GM12891 (cell line): ENCODE measurements around the gene OTOG.
"Not testable (repeated sequence)": the region's sequence is repeated elsewhere in the genome, so short reads cannot be mapped to it uniquely, and the experiment has no call there.

Experiments used
- DNase-seq: peaks from one replicate; pipeline ENCODE4 v3.0.0; 2011; ENCODE audit warnings: low spot score; ENCODE audit not compliant: insufficient read length
- FAIRE-seq: peaks from 2 replicates; lab custom pipeline; 2011; peaks lifted over from hg19 to GRCh38; lab: Jason Lieb, UNC
- PAX5 ChIP-seq: IDR thresholded peaks from 2 replicates; pipeline ENCODE4 v1.6.1; 2011; ENCODE audit warnings: low read length, moderate library complexity, mild to moderate bottlenecking; ENCODE audit not compliant: insufficient read depth, severe bottlenecking
- POLR2A ChIP-seq: IDR thresholded peaks from 2 replicates; pipeline ENCODE4 v1.6.1; 2011; ENCODE audit warnings: low read depth, low read length, control low read depth
- POLR2AphosphoS5 ChIP-seq: IDR thresholded peaks from 2 replicates; pipeline ENCODE4 v1.6.1; 2011; ENCODE audit warnings: low read depth, low read length, control low read depth
- POU2F2 ChIP-seq: IDR thresholded peaks from 2 replicates; pipeline ENCODE4 v1.6.1; 2011; ENCODE audit warnings: low read depth, mild to moderate bottlenecking, control low read depth, low read length, moderate library complexity
- SPI1 ChIP-seq: IDR thresholded peaks from 2 replicates; pipeline ENCODE4 v1.6.1; 2011; ENCODE audit warnings: low read depth, low read length, control low read depth
- TAF1 ChIP-seq: IDR thresholded peaks from 2 replicates; pipeline ENCODE4 v1.6.1; 2011; ENCODE audit warnings: low read depth, low read length, control low read depth

OTOG gene

DNA sequence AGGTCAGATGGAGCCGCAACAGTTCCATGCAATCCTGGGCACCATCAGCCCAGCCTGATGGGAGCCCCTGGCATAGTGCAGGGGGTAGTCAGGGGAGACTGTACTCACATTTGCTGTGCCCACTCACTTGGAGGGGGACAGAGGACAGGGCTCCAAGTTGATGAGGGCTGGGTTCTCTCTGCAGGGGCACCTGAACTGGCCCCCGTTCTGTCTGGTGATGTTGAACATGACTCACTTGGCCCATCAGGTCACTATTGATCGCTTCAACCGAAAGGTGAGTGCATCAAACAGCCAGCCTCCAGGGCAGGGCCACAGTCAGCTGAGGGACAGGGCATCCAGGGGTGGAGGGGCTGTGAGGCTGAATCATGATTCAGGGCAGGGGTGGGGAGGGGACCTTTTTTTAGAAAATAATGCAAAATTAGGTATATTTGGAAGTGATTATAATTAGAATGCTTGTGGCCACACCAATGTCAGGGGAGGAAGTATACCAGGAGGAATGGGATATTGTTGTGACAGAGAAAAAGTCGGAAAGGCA, 66.4 kb downstream of the OTOG start:
- FAIRE-seq (no peak), DNase-seq (no peak)
- no peak for TF ChIP-seq POLR2A
- no peak for TF ChIP-seq TAF1
- no peak for TF ChIP-seq PAX5
- TF ChIP-seq SPI1, result no peak
- TF ChIP-seq POLR2AphosphoS5, result no peak
- no peak for TF ChIP-seq POU2F2

DNA sequence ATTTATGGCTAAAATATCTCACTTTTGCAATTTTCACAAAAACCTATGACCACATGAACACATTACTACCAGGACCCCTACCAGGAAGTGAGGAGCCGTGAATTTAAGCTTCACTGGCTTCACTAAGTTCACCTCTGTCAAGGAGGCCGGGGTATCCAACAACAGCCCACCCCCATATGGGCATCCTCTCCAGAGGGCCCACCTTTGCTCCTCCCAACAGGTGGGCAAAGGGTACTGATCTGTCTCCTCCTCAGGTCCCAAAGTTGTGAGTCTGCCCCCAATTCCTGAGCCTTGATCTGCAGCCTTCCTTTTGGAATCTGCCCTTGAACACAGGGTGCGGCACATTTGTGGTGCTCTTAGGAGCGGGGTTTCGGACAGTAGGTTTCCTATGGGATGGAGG, 66.9 kb downstream of the OTOG start:
- no peak for FAIRE-seq

DNA sequence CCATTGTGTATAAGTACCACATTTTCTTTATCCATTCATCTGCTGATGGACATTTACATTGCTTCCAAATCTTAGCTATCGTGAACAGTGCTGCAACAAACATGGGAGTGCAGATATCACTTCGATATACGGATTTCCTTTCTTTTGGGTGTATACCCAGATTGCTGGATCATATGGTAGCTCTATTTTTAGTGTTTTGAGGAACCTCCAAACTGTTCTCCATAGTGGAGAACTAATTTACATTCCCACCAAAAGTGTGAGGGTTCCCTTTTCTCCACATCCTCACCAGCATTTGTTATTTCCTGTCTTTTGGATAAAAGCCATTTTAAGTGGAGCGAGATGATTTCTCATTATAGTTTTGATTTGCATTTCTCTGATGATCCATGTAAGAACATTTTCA, 75.7 kb downstream of the OTOG start:
- not testable (repeated sequence) for FAIRE-seq, DNase-seq

More for the DNA sequence above, 66.9 kb downstream of the OTOG start:
- no peak for TF ChIP-seq TAF1
- no peak for TF ChIP-seq SPI1
- TF ChIP-seq POLR2A, result no peak
- no peak for TF ChIP-seq PAX5
- no peak for TF ChIP-seq POU2F2
- TF ChIP-seq POLR2AphosphoS5, result no peak
- no peak for DNase-seq

DNA sequence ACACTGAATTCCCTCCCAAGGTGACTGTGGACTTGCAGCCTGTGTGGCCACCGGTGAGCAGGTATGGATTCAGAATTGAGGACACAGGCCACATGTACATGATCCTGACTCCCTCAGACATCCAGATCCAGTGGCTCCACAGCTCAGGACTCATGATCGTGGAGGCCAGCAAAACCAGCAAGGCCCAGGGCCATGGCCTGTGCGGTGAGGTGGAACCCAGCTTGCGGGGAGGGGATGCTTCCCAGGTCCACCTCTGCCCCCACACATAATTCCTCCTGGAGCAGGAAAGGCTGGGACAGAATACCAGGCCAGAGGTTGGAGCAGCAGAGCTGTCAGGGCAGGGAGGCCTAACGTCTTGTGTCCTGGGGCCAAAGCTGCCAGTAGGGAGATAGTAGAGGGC, 82.1 kb downstream of the OTOG start:
- no peak for TF ChIP-seq TAF1
- DNase-seq (no peak), FAIRE-seq (no peak)

DNA sequence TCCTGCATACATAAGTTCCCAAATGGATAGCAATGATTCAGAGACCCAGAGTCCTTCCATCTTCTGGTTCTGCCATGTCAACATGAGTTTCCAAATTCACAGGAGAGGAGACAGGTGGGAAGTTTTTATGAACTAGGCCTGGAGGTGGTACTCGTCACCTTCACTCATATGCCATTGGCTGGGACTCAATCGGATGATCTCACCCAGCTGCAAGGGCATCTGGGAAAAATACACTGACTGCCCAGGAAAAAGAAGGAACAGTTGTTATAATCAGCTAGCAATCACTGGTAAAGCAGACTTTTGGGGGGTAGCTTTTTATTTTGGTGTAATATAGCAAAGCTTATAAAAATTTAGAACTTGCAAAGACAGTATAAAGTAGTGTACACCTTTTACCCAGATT, 83.9 kb downstream of the OTOG start:
- no peak for DNase-seq
- FAIRE-seq, result no peak
- TF ChIP-seq TAF1 (no peak), PAX5 (no peak), POU2F2 (no peak), SPI1 (no peak), POLR2AphosphoS5 (no peak), POLR2A (no peak)

DNA sequence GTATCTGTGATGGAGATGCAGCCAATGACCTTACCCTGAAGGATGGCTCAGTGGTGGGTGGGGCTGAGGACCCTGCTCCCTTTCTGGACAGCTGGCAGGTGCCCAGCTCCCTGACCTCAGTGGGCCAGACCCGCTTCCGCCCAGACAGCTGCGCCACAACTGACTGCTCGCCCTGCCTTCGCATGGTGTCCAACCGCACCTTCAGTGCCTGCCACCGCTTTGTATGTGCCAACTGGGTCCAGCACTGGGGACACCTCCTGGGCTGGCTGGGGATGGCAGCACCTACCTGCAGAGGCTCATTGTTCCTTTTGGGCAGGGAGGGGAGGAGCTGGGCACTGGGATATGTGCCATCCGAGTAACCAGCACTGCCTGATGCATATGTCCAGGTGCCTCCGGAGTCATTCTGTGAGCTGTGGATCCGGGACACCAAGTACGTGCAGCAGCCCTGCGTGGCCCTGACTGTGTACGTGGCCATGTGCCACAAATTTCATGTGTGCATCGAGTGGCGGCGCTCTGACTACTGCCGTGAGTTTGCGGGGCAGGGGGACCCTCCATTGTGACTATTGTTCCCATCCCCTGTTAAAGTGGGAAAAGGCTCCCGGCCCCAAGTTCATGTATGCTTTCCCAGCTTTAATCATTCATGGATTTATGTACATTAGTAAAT, 84.8 kb downstream of the OTOG start:
- TF ChIP-seq PAX5, result no peak
- TF ChIP-seq POLR2AphosphoS5, result no peak
- TF ChIP-seq POU2F2, result no peak
- TF ChIP-seq TAF1, result no peak
- no peak for TF ChIP-seq SPI1
- TF ChIP-seq POLR2A, result no peak
- DNase-seq (no peak), FAIRE-seq (no peak)

DNA sequence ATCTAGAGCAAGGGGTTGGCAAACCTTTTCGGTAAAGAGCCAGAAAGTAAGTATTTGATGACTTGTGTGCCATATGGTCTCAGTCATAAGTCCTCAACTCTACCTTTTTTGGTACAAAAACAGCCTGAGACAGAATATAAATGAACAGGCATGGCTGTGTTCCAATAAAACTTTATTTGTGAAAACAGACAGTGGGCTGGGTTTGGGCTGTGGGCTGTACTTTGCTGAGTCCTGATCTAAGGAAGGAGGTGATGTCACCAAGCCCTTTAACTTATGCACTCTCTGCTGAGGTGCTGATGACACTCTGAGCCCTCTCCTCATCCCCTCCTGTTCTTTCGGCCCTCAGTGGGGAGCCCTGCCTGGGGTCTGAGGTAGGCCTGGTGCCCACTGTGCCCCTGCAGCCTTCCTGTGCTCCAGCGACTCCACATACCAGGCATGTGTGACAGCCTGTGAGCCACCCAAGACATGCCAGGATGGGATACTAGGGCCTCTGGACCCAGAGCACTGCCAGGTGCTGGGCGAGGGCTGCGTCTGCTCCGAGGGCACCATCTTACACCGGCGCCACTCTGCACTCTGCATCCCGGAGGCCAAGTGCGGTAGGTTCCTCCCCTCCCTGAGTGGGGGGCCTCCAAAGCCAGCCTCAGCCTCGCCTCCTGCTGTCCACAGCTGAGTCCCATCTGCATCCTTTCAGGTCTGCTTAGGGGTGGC, 86.4 kb downstream of the OTOG start:
- DNase-seq, result no peak
- no peak for FAIRE-seq
- TF ChIP-seq TAF1, result no peak
- TF ChIP-seq PAX5, result no peak
- TF ChIP-seq SPI1, result no peak
- no peak for TF ChIP-seq POLR2AphosphoS5
- TF ChIP-seq POU2F2, result no peak
- TF ChIP-seq POLR2A, result no peak

DNA sequence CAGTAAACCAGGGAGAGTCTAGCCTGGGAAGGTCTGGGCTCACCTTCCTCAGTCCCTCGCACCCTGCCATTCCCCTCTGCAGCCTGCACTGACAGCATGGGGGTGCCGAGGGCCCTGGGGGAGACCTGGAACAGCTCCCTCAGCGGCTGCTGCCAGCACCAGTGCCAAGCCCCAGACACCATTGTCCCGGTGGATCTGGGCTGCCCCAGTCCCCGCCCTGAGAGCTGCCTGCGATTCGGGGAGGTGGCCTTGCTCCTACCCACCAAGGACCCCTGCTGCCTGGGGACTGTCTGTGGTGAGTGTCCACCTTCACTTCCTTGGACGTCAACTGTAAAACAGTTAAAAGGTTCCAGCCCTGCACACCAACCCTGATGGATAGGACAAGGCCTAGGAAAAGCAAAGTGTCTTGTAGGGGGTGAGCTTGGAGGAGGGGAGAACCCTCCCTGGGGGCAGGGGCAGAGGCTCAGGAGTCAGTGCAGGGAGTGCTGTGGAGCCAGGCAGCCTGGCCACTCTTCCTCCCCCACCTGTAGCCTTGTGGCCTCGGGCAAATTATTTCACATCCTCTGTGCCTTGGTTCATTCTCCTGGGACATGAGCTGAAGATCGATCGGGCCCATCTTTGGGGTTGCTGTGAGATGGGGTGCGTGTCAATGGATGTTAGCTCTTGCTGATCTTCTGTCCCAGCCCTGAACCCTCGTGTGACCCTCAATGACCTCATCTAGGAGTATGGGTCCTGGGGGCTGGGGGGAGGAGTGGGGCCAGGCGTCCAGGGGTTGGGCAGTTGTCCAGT, 87.1 kb downstream of the OTOG start:
- TF ChIP-seq POU2F2, result no peak
- no peak for TF ChIP-seq TAF1
- TF ChIP-seq POLR2AphosphoS5, result no peak
- TF ChIP-seq POLR2A, result no peak
- TF ChIP-seq SPI1, result no peak
- TF ChIP-seq PAX5, result no peak
- FAIRE-seq (no peak), DNase-seq (no peak)

DNA sequence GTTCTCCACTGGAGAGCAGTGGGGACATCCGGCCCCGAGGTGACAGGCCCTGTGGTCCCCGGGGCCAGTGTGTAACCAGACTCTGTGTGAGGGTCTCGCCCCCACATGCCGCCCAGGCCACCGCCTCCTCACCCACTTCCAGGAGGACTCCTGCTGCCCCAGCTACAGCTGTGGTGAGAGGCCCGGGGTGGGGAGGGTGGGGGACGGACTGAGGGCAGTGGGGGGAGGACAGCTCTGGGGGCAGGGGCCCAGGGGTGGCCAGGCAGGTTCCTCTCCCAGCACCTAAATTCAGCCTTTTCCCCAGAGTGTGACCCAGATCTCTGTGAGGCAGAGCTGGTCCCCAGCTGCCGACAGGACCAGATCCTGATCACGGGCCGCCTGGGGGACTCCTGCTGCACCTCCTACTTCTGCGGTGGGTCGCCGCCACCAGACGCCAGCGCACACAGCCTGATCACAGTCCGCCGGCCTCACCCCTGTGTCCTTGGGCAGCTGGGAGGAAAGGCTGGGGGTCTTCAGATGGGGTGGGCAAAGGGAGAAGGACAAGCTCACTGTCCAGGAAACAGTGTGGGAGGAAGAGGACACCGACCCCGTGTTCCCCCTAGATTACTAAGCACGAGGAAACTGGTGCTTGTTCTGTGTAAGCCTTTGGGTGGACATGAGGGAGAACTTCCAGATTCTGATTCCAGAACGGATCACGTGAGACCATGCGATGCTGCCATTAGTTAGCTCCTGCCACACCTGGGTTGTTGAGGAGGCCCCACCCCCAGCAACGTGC, 87.9 kb downstream of the OTOG start:
- DNase-seq, result no peak
- no peak for FAIRE-seq
- no peak for TF ChIP-seq PAX5
- no peak for TF ChIP-seq SPI1
- no peak for TF ChIP-seq POLR2AphosphoS5
- TF ChIP-seq POLR2A, result no peak

DNA sequence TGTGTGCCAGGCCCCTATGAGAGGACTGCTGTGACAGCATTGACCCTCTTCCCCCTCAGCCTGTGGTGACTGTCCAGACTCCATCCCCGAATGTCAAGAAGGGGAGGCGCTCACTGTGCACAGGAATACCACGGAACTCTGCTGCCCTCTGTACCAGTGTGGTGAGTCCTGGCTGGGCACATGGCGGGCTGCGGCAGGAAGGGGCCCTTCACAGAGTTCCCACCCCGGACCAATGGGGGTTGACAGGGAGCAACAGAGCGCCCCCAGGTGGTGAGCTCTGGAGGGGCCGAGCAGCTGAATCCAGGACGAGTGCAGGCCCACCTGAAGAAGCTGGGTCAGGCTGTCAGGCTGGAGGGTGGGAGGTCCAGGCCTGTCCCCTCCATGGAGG, 88.5 kb downstream of the OTOG start:
- FAIRE-seq (no peak), DNase-seq (no peak)
- TF ChIP-seq PAX5, result no peak
- no peak for TF ChIP-seq POLR2A
- TF ChIP-seq POU2F2, result no peak
- no peak for TF ChIP-seq TAF1
- no peak for TF ChIP-seq POLR2AphosphoS5
- no peak for TF ChIP-seq SPI1
